PC-9 (cell line): ENCODE results near the gene AHCYL2. TPM values are rescaled to one million over a fixed set of nuclear protein-coding genes. Genes with fewer than 3 reads are reported as not detected.

Experiments used
- BruUV-seq: library from RNA; stranded (reverse); fragments of 400-500 nt; replicated peaks from 2 replicates; lab custom pipeline; 2021; lab: Mats Ljungman, UMichigan
- CTCF ChIA-PET: fragments of 300-600 bp; sonication (Branson Sonifier 250); formaldehyde crosslinking; loops from one replicate; lab custom pipeline; 2022; ENCODE audit warnings: antibody characterized with exemption; lab: Charles Lee
- POLR2A ChIA-PET: fragments of 300-600 bp; sonication (Branson Sonifier 250); formaldehyde crosslinking; loops from one replicate; lab custom pipeline; 2022; ENCODE audit warnings: antibody characterized with exemption; ENCODE audit not compliant: unreplicated experiment; lab: Charles Lee
- DNase-seq, 2 experiments: peaks; one replicate each; pipeline versions ENCODE4 v3.0.0 to v3.0.0-alpha.2; 2015 to 2022; ENCODE audit warnings: mixed read lengths in 1 of 2
- H2AFZ ChIP-seq: fragments of 200-600 bp; sonication (generic); 2 replicates; pipeline ENCODE4 v1.8.1; 2017; ENCODE audit warnings: antibody characterized with exemption
- H3F3A ChIP-seq: fragments of 200-600 bp; sonication (generic); 2 replicates; pipeline ENCODE4 v1.8.1; 2017; ENCODE audit warnings: antibody characterized with exemption, mild to moderate bottlenecking, low read depth; ENCODE audit not compliant: insufficient read depth
- H3K27ac ChIP-seq: fragments of 200-600 bp; sonication (generic); 2 replicates; pipeline ENCODE4 v1.6.1; 2016; ENCODE audit warnings: mixed run types
- H3K27me3 ChIP-seq: fragments of 200-600 bp; sonication (generic); 2 replicates; pipeline ENCODE4 v1.6.1; 2016; ENCODE audit warnings: low read depth, mixed run types; ENCODE audit not compliant: insufficient read depth
- H3K36me3 ChIP-seq: fragments of 200-600 bp; sonication (generic); 2 replicates; pipeline ENCODE4 v1.6.1; 2016; ENCODE audit warnings: low read depth, mixed run types
- H3K4me1 ChIP-seq: fragments of 200-600 bp; sonication (generic); replicated peaks from 2 replicates; pipeline ENCODE4 v1.6.1; 2016; ENCODE audit warnings: mixed run types; ENCODE audit not compliant: insufficient read depth
- H3K4me2 ChIP-seq: fragments of 200-600 bp; sonication (generic); 2 replicates; pipeline ENCODE4 v1.6.1; 2017; ENCODE audit warnings: mixed run types
- H3K4me3 ChIP-seq: fragments of 200-600 bp; sonication (generic); 2 replicates; pipeline ENCODE4 v1.6.1; 2016; ENCODE audit warnings: mixed run types
- H3K79me2 ChIP-seq: fragments of 200-600 bp; sonication (generic); 2 replicates; pipeline ENCODE4 v1.6.1; 2017; ENCODE audit warnings: low read depth, mixed run types
- H3K9me2 ChIP-seq: fragments of 200-600 bp; sonication (generic); 2 replicates; pipeline ENCODE4 v1.8.1; 2017; ENCODE audit warnings: mild to moderate bottlenecking; ENCODE audit not compliant: insufficient read depth
- H3K9me3 ChIP-seq: fragments of 200-600 bp; sonication (generic); 2 replicates; pipeline ENCODE4 v1.8.1; 2016; ENCODE audit warnings: low read depth; ENCODE audit not compliant: insufficient read depth
- H4K20me1 ChIP-seq: fragments of 200-600 bp; sonication (generic); 2 replicates; pipeline ENCODE4 v1.8.1; 2017; ENCODE audit not compliant: insufficient read depth
- CTCF ChIP-seq: fragments of 200-600 bp; sonication (generic); conservative IDR thresholded peaks from 2 replicates; pipeline ENCODE4 v1.6.1; 2017; ENCODE audit warnings: mixed run types, antibody characterized with exemption, mild to moderate bottlenecking, moderate library complexity
- EZH2 ChIP-seq: fragments of 200-600 bp; sonication (generic); IDR thresholded peaks from 2 replicates; pipeline ENCODE4 v1.8.0; 2017; ENCODE audit warnings: antibody characterized with exemption, low read depth
- intact Hi-C: fragments of 100-400 bp; cut with micrococcal nuclease; formaldehyde crosslinking; loops from one replicate; pipeline ENCODE4 v1.10.0; 2022; ENCODE audit not compliant: unreplicated experiment
- total RNA-seq: library from RNA; stranded (reverse); gene quantifications from 2 replicates; pipeline ENCODE4 v1.2.3, GENCODE V29; 2021

Gene AHCYL2
- total RNA-seq, 1 experiment from 2014 or later: 15.7 TPM

- H3K27ac ChIP-seq: no peak overlapping the region
- H3K9me3 ChIP-seq: no peaks in the 10 kb centered on the region
- no peak for TF ChIP-seq EZH2
- TF ChIP-seq CTCF: no peak
- peaks cover 36% of the 10 kb centered on the region for H3K4me1 ChIP-seq
- H3K36me3 ChIP-seq: no peaks in the 10 kb centered on the region
- H2AFZ ChIP-seq: no peak overlapping the region
- H3F3A ChIP-seq: peaks cover 37% of the 10 kb centered on the region
- DNase-seq: peak in 1 of 2 experiments; percentile 12
- no peak overlapping the region; the same call in 1 of the 2 replicates for H3K4me2 ChIP-seq
- no peaks in the 10 kb centered on the region for H3K9me2 ChIP-seq
- POLR2A ChIA-PET: interaction anchor here (0.6 kb wide), 2 partner anchors 88 to 454 kb away, joined by 3 to 4 read pairs; no protein-coding TSS in a partner anchor
- H3K27me3 ChIP-seq: no peaks in the 10 kb centered on the region
- H3K79me2 ChIP-seq: peaks cover 23% of the 10 kb centered on the region; the same call in 1 of the 2 replicates
- CTCF ChIA-PET: interaction anchor here (0.6 to 1.5 kb wide), 6 partner anchors 28 to 541 kb away, joined by 3 to 14 read pairs (median 3); no protein-coding TSS in a partner anchor
- intact Hi-C loops: no loop called here
- no peak overlapping the region for H3K4me3 ChIP-seq
- H4K20me1 ChIP-seq: no peaks in the 10 kb centered on the region
- no TSS peak for BruUV-seq
Measured at GRCh38 chr7:129370812-129371211, 146.0 kb downstream of the AHCYL2 start.

- no TSS peak for BruUV-seq
- Histone ChIP-seq H3K9me3 (no peaks in the 10 kb centered on the region), H3K27ac (no peak overlapping the region), H3K79me2 (peaks cover 23% of the 10 kb centered on the region; the same call in 1 of the 2 replicates), H3F3A (peaks cover 37% of the 10 kb centered on the region), H3K9me2 (no peaks in the 10 kb centered on the region), H2AFZ (no peak overlapping the region), H3K27me3 (no peaks in the 10 kb centered on the region), H3K36me3 (no peaks in the 10 kb centered on the region), H4K20me1 (no peaks in the 10 kb centered on the region), H3K4me1 (peaks cover 36% of the 10 kb centered on the region), H3K4me2 (no peak overlapping the region), H3K4me3 (no peak overlapping the region)
- ChIA-PET POLR2A (no interaction called here), CTCF (interaction anchor here (0.8 kb wide), 1 partner anchor 33 kb away, joined by 3 read pairs; no protein-coding TSS in a partner anchor)
- intact Hi-C loops: no loop called here
- DNase-seq: no peak
- TF ChIP-seq CTCF (no peak), EZH2 (no peak)
Measured at GRCh38 chr7:129371487-129371886, 146.7 kb downstream of the AHCYL2 start.

- TF ChIP-seq EZH2: no peak
- TF ChIP-seq CTCF: no peak
- intact Hi-C loops: no loop called here
- Histone ChIP-seq H3K36me3 (no peaks in the 10 kb centered on the region), H3K4me2 (no peak overlapping the region), H3K4me1 (peaks cover 29% of the 10 kb centered on the region), H4K20me1 (no peaks in the 10 kb centered on the region), H2AFZ (no peak overlapping the region), H3K9me3 (no peaks in the 10 kb centered on the region), H3F3A (peaks cover 26% of the 10 kb centered on the region), H3K4me3 (no peak overlapping the region), H3K27ac (no peak overlapping the region), H3K9me2 (no peaks in the 10 kb centered on the region), H3K27me3 (no peaks in the 10 kb centered on the region), H3K79me2 (peaks cover 23% of the 10 kb centered on the region; the same call in 1 of the 2 replicates)
- POLR2A ChIA-PET: interaction anchor here (0.6 kb wide), 1 partner anchor 232 kb away, joined by 3 read pairs; no protein-coding TSS in a partner anchor
- no TSS peak for BruUV-seq
- CTCF ChIA-PET: interaction anchor here (0.7 to 0.8 kb wide), 2 partner anchors 31 to 101 kb away, joined by 4 to 9 read pairs; no protein-coding TSS in a partner anchor
- DNase-seq: no peak
Measured at GRCh38 chr7:129373651-129374428, 149.0 kb downstream of the AHCYL2 start.
